IPS DF 4.7 (cell line): Measurements from ENCODE around the gene LBX2.
"Not testable (repeated sequence)": the region's sequence is repeated elsewhere in the genome, so short reads cannot be mapped to it uniquely, and the experiment has no call there.

Source experiments
- DNase-seq: peaks from one replicate; pipeline ENCODE4 v3.0.0-alpha.2; 2013; ENCODE audit warnings: low spot score; ENCODE audit errors: extremely low read depth

The LBX2 gene

DNA sequence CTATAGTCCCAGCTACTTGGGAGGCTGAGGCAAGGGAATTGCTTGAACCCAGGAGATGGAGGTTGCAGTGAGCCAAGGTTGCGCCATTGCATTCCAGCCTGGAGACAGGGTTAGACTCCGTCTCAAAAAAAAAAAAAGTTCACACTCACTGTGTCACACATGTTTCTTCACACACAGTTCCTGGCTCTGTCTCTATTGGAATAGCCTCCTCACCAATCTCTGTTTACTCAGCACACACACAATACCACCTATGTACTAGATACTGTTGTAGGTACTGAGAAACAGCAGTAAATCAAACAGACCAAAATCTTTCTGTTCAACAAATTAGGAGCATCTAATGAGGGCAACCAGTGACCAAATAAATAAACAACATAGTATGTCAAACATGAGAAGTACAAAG is 13.3 kb downstream of the LBX2 start:
- no peak for DNase-seq

DNA sequence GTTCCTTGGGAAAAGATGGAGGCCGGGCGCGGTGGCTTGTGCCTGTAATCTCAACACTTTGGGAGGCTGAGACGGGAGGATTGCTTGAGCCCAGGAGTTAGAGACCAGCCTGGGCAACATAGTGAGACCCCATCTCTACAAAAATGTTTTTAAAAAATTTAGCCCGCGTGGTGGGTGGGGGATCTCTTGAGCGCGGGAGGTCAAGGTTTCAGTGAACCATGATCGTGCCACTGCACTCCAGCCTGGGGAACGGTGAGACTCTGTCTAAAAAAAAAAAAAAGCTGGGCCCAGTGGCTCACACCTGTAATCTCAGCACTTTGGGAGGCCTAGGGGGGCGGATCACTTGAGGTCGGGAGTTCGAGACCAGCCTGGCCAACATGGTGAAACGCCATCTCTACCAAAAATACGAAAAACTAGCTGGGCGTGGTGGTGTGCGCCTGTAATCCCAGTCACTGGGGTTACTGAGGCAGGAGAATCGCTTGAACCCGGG is 15.7 kb downstream of the LBX2 start:
- not testable (repeated sequence) for DNase-seq

DNA sequence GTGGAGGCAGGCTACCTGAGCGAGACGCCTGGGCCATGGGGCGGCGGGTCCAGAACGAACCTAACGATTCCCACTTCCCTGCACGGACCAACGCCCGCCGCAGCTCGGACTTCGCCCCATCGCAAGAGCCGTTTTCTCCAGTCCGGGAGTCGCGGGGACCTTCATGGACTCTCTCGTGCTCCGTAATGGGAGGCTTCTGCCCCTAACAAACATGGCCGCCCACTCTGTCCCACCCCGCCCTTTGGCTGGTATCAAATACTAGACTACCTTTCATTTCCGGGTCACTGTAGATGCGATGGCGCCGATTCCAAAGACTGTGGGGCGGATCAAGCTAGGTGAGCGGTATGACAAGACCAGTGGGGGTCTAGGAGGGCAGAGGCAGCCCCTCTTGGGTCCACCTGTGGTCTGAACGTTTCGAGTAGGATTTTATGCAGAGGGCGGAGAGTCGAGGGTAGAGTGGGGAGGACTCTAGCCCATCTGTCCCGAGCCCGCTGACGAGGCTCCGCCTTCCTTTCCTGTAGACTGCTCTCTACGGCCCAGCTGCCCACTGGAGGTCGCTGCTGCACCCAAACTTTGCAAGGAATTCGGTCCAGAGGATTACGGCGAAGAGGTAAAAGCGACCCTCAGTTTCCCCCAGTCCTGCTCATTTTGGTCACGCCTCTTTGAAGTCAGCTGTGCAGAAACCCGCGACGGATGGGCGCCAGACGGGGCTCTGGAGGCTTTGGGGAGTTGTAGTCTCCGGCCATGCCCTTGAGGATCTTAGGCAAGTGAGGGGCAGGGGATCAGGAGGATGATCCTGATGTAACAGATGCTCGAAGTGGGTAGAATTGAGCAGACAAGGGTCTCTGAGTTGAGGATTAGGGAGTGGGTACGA is 16.4 kb downstream of the LBX2 start, which contains the start of the genes CCDC142 and TTC31:
Gene CCDC142, minus strand, starts transcription at position 198 of the 874 bp plus-strand sequence. Its CDS starts 161 bp downstream, at position 37.
Gene TTC31, plus strand, starts transcription at position 281 of the 874 bp plus-strand sequence. Its CDS starts 15 bp downstream, at position 296.
- DNase-seq: no peak

DNA sequence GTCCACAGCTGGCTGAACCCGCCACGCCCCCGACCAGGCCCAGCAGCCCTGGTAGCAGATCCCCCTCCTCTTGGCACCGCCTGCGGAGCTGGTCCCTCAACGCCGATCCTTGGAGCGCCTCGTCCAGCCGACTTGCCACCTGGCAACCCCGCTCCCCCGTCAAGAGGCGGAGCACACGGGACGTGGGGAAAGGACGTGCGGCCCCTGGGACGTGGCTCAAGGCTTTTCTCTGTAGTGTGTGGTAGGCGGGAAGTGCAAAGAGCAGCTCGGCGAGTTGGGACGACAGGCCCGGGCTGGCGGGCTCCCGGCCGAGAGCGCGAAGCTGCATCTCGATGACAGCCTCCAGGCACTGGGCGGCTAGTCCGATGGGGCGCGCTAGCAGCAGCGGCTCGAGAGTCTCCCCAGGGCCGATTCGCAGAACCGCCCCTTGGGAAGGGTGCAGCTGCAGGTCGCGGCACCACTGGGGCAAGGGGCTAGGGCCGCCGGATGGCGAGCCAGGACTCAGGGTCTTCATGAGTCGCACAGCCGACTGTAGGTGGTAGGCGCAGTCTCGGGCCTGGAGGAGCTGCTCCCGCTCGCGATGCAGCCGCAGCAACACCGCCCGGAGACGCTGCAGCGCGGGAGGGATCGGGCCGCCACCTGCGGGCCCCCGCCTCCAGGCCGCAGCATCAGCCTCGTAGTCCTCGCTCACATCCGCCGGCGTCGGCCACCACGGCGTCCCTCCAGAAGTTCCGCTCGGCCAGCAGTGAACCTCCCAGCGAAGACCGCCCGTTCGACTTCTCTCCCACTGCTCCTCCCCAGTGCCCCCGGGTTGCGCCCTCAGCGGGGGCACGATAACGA is 17.2 kb downstream of the LBX2 start:
- DNase-seq: no peak

DNA sequence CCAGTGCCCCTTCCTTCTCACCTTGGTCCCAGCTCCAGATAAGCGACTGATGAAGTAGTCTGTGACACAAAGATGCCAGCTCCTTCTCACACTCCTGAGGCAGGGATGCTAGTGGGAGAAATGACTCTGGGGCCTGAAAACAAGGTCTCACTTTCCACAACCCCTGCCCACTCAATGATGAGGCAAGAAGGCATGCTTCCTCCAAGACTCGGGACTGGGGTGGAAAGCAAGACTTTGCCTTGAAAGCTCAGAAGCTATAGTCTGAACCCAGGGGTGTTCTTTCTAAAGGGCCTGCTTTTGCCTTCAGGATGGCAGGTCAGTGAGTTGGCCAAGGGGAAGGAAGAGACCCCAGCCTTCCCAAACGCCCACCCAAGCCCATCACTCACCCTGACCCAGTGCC is 18.0 kb downstream of the LBX2 start:
- no peak for DNase-seq

DNA sequence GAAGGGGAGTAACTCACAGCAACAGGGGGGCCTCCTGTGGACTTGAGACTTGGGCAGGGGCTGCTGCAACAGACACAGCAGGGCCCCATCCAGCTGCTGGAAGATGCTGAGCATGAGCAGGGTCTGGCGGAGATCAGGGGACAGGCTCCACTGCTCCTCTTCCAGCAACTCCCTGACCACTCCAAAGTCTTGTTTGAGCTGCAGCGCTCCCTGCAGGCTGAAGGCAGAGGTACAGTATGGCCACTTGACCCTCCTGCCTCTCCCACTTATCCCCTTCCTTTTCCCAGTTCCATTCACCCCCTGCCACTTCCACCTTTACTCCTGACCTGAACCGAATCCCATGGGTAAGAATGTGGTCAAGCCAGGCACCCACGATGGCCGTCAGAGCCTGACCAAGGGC is 24.5 kb downstream of the LBX2 start:
- no peak for DNase-seq

DNA sequence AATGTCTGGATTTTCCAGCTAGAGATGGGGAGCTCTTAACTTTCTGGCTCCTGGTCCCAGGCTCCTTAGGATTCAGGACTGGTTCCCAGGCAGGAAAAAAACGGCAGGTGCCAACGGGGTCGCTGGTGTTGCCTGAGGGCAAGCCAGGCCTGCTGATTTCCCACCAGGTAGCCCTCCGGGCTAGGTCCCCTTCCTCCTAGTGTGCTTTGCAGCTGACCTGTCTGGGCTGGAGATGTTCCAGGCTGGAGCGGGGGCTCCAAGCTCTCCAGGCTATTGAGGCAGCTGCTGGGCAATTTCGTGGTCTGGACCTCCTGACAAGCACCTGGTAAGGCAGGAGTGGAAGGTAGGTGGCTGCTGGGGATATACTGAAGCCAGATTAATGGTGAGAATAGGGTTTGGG is 24.9 kb downstream of the LBX2 start:
- DNase-seq: no peak

DNA sequence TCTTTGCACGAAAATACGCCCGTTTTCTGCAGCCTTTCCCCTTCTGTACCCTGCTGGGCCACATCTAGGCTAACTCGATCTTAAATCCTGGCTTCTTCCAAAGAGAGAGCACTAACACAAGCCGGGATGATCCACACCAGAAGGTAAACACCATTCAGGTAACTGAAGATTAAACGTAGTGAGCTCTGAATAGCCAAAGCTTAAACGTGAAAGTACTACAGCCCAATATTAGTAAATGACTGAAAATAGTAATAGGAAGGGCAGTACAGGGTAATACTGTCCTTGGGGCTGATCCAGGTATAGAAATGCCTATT is 26.5 kb downstream of the LBX2 start:
- no peak for DNase-seq

DNA sequence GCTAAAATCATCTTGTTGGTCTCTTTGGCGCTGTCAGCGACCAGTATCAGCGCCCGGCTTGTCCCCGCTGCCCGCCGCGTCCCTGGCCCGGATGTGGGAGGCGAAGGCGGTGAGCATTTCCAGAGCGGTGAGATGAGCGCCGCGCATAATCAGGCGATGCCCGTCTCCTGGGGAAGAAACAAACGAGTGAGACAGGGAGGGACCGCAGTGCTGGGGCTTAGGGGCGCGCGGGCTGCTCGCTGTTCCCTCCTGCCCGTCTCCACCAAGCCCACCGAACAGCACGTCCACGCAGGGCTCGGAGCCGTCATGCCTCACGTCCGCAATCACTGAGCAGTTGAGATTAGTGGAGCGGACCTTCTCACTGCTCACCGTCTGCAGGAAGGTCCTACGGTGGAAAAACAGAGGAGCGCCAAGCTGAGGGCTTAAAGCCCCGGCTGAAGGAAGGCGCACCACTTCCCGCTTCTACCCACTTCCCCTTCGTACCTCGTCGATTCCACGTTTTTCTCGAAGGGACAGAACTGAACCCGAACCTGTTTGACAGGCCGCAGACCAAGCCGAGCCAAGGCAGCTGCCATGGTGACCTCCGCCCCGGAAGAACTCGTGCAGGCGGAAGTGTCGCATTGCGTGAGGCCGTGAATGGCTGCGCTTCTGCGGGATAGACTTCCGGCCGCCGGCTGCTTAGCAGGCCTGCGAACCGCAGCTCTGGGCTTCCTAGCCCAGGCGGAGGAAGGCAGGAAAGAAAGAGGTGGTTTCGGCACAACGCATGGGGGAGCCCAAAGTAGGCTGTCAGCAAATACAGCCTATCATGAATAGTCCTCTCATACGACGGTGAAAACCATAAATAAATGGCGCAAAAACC is 27.1 kb downstream of the LBX2 start, which contains the start of gene MRPL53:
Gene MRPL53, minus strand, starts transcription at position 595 of the 859 bp plus-strand sequence. Its CDS starts 20 bp downstream, at position 575.
- DNase-seq: no peak

DNA sequence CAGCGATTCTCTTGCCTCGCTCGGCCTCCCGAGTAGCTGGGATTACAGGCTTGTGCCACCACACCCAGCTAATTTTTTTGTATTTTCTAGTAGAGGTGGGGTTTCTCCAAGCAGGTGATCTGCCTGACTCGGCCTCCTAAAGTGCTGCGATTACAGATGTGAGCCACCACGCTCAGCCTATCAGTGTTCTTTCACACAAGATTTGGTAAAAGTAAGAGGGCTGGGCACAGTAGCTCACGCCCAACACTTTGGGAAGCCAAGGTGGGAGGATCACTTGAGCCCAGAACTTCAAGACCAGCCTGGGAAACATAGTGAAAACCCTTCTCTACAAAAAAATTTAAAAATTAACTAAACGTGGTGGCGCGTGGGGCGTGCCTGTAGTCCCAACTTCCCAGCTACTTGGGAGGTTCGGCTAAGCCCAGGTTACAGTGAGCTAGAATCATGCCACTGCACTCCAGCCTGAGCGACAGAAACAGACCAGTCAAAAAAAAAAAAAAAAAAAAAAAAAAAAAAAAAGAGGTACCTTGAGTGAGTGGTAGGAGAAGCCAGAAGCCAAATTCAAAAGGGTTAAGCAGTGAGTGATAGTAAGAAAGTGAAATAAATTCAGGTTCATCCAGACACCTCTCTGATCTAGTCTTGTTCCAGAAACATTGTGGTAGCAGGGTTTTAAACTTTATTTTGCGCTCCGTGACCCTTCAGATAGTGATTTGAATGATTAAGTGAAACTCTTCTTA is 27.9 kb downstream of the LBX2 start:
- no peak for DNase-seq

DNA sequence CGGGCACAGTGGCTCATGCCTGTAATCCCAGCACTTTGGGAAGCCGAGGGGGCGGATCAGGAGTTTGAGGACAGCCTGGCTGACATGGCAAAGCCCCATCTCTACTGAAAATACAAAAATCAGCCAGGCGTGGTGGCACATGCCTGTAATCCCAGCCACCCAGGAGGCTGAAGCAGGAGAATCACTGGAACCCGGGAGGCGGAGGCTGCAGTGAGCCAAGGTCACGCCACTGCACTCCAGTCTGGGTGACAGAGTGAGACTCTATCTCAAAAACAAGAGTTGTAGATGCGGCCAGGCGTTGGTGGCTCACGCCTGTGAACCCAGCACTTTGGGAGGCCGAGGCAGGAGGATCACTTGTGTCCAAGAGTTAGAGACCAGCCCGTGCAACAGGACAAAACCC is 28.7 kb downstream of the LBX2 start:
- not testable (repeated sequence) for DNase-seq

DNA sequence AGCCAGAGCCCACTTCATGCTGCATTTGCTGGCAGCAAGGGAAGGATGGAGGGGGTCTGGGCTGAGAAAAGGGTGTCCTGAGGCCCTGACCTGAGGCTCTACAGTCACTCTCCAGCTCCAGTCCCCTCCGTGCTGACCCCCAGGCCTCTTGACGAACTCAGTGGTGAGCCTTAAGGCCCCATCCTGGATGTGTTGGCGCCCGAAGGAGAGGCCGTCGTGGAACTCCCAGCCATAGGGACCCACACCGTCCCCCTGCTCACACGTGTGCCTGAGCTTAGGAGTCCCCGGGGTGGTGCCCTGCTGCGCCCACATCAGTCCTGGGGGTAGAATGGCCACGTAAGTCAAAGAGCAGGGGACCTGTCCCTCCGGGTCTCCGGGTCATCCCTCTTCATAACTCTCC is 35.0 kb downstream of the LBX2 start:
- no peak for DNase-seq

DNA sequence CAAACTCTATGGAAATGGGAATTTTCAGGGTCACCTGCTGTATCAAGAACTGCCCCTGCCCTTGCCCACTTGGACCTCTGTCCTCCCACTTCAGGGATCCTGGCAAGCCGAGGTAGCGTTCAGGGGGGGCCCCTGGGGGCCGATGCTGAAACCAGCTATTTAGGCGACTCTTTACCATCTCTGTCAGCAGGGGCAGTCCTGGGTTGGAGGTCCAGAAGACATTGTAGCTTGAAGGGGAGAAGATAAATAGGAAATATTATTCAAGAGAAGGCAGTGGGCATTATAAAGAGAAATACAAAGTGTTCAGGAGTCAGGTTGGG is 36.7 kb downstream of the LBX2 start:
- no peak for DNase-seq

DNA sequence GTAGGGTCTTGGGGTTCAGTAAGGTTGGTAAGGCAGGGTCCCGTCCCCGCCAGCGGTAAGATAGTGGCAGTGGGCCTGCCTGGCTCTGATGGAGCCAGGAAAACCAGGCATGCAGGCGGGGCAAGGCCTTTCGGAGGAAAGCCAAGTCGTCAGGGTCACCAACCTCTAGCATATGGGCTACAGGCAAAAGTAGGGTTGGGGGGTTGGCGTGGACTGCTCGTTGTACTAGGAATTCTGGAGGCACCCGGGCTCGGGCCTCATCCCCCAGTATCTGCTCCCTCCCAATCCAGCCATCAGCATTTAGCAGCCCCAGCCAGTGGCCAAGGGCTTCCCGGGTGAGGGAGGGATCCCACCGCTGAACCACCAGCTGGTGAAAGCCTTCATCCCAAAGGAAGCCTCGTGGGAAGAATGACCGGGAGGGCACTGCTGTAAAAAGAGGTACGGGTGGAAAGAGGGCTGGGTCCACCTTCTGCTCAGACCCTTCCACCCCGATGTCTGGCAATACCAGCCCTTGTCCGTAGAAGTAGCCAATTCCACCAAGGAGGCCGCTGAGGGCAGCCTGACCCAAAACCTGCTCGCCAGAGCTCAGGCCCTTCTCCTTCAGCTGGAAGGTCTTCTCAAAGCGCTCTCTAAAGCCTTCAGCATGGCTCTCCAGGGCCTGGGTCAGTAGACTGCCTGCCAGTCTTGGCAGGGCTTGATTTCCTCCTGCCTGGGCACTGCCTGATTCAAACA is 37.2 kb downstream of the LBX2 start:
- DNase-seq: no peak

DNA sequence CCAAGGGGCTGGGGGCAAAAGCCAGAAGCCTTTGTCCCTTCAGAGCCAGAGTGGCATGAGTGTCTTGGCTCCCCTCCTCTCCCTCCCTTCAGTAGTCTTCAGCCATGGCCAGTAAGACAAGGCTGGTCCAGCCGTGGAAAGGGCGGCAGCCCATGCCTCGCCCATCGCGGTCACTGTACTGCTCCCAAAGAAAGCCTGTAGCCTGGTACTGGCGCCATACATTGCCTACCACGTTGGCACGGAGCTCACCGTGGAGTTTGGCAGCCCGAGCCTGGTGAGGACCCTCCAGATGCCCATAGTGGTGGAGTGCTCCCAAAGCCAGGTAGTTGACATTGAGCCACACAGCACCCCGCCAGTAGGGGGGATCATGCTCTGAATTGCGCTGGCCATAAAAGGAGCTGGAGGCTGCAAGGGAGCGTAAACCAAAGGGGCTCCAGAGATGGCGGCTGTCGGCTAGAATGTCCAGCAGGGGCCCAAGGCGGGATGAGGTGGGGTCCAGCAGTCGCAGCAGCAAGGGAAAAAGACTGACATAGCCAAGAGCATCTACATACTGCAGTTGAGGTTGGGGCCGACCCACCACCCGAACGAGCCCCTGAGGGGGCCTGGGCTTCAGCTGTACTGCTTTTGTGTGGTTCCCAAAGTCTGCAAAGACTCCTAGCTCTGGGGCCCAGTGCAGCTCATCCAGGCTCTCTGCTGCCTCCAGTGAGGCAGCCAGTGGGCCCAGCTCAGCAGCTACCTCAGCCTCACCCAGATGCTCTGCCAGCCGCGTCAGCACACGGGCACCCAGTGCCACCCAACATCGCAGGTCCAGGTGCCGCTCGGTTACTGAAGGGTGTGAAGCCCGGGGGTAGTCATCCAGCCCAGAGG is 38.0 kb downstream of the LBX2 start:
- DNase-seq: no peak

DNA sequence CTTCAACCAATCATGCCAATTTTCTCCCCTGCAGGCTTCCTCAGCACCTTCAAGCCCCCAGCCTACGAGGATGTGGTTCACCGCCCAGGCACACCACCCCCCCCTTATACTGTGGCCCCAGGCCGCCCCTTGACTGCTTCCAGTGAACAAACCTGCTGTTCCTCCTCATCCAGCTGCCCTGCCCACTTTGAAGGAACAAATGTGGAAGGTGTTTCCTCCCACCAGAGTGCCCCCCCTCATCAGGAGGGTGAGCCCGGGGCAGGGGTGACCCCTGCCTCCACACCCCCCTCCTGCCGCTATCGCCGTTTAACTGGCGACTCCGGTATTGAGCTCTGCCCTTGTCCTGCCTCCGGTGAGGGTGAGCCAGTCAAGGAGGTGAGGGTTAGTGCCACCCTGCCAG is 39.2 kb downstream of the LBX2 start:
- not testable (repeated sequence) for DNase-seq

DNA sequence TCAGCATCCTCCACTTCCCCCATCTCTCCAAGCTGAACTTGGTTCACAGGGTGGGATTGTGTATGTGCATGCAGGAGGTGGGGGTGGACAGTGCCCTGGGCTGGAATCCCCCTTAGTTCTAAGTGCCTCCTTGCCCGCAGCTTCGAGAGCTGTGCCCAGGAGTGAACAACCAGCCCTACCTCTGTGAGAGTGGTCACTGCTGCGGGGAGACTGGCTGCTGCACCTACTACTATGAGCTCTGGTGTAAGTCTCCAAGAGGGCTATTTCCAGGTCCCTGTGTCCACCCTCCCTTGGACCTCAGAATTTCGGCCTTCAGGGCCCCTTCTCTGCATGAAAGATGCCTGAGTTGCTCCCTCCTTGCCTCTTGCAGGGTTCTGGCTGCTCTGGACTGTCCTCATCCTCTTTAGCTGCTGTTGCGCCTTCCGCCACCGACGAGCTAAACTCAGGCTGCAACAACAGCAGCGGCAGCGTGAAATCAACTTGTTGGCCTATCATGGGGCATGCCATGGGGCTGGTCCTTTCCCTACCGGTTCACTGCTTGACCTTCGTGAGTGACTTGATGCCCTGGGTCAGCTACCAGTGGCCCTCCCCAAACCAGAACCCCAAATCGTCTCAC is 39.8 kb downstream of the LBX2 start:
- not testable (repeated sequence) for DNase-seq

DNA sequence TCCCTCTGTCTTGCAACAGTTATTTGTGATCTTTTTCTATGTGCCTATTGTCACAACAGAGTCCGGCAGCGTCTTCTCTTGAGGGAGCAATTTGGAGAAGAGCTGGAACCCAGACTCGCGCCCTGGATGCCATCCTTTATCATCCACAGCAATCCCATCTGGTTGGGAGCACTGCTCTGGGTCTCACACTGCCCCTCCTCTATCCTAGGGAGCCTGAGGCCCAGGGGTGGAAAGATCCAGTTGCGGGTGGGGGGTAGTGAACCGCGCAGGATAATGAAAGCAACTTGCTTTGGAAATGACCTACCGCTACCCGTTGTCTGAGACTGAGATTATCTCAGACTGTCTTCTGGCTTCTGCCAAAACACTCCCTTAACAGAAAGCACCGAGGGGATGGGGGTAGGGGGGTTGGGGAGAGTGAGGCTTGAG is 40.5 kb downstream of the LBX2 start:
- no peak for DNase-seq
